Urothelium cell line (cell line): ENCODE measurements around the gene AQP12A.
A peak's percentile ranks its signal among the peaks of the same experiment; 100 is the strongest.
"Not testable (repeated sequence)": the region's sequence is repeated elsewhere in the genome, so short reads cannot be mapped to it uniquely, and the experiment has no call there.

ENCODE experiments used
- DNase-seq: peaks from one replicate; pipeline ENCODE4 v3.0.0; 2011; ENCODE audit warnings: low spot score, mixed read lengths
- FAIRE-seq: peaks from 2 replicates; lab custom pipeline; 2011; peaks lifted over from hg19 to GRCh38; lab: Jason Lieb, UNC

AQP12A gene

DNA sequence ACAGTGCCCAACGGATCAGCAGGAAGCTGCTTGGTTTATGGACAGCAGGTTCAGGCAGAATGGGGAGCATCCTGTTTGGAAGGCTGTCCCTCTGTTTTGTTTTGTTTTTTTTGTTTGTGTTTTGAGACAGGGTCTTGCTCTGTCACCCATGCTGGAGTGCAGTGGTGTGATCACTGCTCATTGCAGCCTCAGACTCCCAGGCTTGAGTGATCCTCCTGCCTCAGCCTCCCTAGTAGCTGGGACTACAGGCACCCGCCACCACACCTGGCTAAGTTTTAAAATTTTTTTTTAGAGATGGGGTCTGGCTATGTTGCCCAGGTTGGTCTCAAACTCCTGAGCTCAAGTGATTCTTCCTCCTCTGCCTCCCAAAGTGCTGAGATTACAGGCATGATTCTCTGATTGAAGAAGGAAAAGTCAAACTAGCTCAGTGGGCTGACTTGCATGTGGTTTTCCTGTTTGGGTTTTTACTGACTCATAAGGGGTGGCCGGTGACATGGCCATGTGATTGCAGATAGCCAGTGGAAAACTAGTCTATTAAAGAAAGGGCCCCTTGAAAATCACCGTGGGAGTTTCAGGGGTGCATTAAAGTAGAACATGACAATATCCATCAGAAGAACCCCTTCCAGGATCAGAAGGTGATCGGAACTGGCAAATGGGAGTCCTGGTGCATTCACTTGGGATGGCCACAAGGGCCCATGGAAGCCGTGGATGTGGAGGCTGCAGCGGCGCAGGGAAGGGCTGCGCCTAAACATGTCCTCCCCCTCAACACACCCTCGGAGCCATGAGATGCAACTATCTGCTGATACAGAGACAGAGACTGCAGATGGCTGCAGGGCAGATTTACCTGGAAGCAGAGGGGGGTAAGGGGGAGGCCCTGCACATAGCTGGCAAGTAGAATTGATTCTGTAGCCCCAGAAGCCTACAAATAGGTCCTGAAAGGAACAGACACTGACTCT, 35.5 kb upstream of the AQP12A start:
- DNase-seq, result peak; percentile 22
- no peak for FAIRE-seq

DNA sequence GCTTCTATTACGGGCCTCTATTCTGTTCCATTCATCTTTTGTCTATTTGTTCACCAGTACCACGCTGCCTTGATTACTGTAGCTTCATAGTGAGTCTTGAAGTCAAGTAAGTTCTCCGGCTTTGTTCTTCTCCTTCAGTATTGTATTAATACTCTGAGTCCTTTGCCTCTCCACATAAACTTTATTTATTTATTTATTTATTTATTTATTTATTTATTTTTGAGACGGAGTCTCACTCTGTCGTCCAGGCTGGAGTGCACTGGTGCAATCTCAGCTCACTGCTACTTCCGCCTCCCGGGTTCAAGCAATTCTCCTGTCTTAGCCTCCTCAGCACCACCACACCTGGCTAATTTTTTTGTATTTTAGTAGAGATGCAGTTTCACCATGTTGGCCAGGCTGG, 31.8 kb upstream of the AQP12A start:
- FAIRE-seq, DNase-seq: not testable (repeated sequence)

DNA sequence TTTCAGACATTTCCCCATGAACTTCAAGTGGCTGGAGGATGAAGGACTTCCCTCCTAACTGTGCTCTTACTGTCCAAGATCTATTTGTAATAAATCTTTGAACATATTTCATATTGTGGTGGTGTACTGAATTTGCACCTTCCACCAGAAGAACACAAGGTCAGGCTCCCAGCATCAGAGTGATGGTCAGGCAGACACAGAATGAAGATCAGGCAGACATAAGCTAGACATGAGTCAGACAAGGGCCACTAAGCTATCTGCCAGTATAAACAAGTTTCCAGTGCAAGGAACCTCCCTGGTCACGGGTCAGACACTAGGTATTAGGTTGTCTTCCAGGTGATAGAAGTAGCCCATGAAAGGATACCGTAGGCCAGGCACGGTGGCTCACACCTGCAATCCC, 29.0 kb upstream of the AQP12A start:
- DNase-seq (no peak), FAIRE-seq (peak; percentile 9)

DNA sequence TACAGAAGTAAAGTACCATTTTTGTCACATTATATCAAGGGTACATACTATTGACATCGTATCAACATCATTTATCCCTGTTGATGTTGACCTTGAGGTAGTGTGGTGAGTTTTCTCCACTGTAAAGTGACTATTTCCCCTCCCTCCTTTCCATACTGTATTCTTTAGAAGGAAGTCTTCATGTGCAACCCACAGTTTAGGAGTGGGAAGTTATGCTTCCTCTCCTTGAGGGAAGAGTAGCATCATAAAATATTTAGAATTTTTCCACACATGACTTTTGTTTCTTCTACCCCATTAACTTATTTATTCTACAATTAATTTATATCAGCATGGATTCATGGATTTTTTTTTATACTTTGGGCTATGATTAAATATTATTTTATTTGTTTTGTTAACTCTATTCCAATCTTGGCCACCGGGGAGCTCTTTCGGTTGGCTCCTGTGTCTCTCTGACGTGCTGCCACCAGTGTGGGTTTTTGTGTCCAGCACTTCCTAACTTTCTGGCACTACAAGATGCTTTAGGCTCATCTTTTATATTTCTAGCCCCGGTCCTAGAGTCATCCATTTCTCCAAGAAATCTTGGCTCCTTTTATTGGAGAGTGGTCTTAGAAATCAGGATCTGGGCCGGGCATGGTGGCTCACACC, 28.0 kb upstream of the AQP12A start:
- FAIRE-seq (no peak), DNase-seq (no peak)

DNA sequence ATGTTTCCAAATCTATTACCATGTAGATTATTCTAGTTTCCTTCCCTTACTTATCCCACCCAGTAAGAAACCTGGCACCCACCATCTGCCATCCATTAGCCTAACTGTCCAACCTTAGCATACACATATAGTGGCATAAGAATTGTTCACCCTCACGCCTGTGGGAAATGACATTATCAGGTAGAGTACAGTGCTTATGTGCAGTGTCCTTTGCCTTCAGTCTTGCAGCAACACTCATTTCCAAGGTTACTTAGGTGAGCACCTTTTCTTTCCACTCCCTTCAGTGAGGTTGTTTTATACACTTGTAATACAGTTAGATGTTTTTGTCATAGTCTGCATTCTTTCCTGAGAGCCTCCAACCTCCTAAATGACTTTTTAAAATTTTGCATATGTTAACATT, 27.0 kb upstream of the AQP12A start:
- DNase-seq (no peak), FAIRE-seq (no peak)

DNA sequence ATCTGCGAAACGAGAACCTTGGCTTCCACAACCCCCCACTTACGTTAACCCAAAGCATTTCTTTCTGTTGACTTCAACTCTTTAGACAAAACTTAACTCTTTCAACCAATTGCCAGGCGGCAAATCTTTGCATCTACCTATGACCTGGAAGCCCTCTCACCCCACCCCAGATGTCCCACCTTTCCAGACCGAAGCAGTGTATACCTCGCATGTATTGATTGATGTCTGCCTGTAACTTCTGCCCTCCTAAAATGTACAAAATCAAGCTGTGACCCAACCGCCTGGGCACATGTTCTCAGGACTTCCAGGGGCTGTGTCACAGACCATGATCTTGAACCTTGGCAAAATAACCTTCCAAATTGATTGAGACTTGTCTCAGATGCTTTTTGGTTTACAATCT, 21.3 kb upstream of the AQP12A start:
- FAIRE-seq (peak; percentile 30), DNase-seq (no peak)

DNA sequence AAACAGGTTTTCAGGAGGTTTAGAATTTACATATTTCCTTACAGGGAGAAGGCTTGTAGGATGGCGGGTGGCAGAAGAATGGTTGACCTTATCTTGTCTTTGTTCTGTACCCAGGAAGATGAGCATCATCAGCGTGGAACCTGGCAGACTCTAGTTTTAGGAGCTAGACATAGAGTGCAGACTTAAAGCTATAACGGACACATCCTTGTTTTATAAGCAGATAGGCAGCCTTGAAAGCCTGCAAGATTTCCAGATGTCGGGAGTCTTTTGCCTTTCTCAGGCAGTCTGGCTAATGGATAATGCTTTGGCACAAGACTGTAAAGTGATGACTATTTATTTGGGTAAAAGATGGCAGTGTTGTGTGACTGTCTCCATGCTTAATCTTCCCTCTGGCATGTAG, 20.7 kb upstream of the AQP12A start:
- no peak for FAIRE-seq
- DNase-seq, result no peak

DNA sequence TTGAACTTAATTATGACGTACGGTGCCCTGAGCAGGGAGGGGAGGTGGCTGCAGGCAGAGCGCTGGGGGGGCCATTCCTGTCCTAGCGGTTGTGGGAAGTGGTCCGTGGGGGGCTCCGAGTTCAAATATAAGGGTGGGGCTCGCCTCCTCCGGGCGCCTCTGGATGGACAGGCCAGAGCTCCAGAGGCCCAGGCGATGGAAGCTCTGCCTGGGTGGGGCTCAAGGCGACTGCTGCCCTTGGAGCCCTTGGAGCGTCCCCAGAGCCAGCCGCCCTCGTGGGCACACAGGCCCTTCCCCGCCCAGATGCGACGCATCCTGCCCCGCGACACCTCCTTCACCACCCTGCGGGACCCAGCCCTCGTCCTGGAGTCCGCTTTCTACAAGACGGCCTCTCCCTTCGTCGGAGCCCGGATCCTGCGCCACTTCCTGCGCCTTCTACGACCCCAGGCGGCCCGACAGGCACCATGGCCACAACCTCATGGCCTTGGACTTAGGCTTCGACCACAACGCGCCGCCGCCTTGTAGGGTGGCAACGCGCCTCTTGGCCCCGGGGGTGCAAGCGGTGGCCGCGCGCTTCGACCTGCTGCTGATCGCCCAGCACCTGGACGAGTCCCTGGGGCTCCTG, 19.5 kb upstream of the AQP12A start:
- FAIRE-seq (no peak), DNase-seq (no peak)

DNA sequence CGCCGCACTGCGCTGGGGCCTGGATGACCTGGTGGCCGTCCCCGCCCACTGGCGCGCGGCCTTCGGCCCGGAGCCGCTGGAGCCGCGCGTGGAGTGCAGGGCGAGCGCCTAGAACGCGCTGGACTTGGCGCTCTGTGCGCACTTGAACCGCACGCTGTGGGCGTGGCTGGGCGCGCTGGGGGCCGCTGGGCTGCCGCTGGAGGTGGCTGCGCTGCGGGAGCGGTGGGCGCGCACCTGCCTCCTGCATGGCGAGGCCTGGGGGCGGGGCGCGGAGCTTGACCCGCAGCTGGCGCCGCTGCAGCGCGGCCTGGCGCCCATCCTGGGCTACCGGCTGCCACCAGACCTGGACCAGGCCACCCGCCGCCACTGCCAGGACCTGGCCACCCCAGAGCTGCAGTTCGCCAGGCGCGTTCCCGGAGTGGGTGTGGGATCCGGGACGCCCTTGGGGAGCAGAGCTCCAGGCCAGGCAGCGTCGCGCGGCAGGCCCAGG, 18.9 kb upstream of the AQP12A start:
- FAIRE-seq (no peak), DNase-seq (no peak)

DNA sequence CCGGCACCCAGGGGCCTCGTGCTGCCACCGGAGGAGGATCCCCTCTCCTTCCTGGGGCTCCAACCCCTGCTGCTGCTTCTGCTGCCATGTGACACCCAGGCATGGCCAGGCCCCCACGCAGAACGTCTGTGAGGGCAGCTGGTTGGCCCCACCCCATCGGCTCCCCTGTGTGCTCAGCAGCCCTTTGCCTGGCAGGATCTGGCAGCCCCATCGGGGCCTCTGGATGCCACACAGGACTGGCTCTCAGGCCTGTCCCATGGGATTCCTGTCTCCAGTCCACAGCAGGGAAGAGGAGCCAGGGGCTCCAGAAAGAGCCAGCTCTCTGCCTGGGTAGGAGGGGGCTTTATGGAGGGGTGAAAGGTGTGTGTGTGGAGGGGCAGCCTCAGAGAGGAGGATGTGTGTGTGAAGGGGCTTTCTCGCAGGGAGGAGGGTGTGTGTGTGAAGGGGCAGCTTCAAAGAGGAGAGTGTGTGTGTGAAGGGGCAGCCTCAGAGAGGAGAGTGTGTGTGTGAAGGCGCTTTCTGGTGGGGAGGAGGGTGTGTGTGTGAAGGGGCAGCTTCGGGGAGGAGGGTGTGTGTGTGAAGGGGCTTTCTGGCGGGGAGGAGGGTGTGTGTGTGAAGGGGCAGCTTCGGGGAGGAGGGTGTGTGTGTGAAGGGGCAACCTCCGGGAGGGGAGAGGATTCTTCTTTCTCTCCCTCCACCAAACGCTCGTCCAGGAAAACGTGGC, 17.0 kb upstream of the AQP12A start:
- FAIRE-seq, DNase-seq: not testable (repeated sequence)

DNA sequence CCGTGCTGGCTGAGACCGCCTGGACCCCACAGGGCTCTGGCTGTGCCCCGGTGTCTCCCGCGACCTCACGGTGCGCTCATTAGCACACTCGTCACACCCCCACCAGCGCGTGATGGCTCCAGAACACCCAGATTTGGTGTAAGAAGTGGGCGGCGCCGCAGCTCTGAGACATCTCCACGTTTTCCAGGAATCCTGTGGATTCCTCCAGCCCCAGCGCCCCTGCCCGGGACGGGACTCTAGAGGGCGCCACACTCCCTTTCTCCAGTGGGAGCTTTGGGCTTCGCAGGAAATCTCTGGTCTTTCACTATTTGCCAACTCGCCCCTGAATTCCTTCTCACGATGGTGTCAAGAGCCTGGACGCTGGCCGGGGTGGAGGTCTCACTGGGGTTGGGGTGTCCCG, 16.3 kb upstream of the AQP12A start:
- DNase-seq, result not testable (repeated sequence)
- FAIRE-seq, result peak; percentile 40

DNA sequence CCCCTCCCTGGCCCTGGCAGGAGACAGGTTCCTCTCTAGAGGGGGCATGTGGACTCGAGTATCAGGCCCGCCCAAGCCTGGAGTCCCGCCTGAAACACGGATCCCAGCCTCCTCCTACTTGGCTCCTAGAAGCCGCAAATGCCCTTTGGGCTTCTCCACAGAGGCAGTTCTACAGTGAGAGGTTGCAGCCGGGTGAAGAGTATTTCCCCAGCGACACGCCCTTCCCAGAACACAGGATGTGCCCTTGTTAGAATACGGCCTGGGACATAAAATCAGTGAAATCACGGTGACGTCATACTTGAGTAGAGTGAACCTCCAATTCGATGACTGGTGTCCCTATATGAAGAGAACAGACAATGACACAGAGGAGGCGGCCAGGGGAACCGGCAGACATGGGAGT, 13.6 kb upstream of the AQP12A start:
- not testable (repeated sequence) for DNase-seq, FAIRE-seq

DNA sequence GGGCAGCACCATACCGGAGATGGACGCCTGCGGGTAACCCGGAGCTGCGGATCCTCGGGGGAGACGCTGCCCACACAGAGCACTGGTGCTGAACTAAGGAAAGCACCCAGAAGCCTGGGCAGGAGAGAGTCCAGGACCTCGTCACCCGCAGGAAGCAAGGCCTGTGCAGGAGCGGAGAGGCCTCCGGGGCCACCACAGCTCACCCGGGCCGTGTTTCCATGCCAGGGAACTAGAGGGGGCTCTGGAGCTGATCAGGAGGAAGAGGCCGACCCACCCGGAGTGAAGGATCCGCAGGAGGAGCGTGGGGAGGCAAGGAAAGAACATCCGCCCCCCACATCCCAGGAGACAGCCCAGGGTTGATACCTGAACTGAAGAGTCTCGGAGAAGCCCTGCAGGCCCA, 12.8 kb upstream of the AQP12A start:
- not testable (repeated sequence) for DNase-seq, FAIRE-seq

DNA sequence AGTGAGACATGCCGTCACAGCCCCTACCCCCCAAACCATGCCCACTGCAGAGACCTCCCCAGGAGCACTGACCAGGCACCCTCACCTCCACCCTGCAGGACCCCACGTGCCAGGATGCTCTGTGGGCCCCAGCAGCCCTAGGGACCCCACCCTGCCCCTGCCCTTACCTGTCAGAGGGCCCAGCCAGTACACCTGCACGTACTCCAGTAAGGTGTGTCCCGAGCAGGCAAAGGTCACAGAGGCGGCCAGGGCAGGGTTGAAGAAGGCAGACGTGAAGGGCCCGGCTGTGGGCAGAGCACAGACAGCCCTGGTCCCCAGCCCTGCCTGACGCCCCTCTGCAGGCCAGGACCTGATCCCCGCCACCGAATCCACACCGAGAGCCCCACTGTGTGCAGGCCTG, 11.5 kb upstream of the AQP12A start:
- peak; percentile 52 for FAIRE-seq
- DNase-seq, result not testable (repeated sequence)

DNA sequence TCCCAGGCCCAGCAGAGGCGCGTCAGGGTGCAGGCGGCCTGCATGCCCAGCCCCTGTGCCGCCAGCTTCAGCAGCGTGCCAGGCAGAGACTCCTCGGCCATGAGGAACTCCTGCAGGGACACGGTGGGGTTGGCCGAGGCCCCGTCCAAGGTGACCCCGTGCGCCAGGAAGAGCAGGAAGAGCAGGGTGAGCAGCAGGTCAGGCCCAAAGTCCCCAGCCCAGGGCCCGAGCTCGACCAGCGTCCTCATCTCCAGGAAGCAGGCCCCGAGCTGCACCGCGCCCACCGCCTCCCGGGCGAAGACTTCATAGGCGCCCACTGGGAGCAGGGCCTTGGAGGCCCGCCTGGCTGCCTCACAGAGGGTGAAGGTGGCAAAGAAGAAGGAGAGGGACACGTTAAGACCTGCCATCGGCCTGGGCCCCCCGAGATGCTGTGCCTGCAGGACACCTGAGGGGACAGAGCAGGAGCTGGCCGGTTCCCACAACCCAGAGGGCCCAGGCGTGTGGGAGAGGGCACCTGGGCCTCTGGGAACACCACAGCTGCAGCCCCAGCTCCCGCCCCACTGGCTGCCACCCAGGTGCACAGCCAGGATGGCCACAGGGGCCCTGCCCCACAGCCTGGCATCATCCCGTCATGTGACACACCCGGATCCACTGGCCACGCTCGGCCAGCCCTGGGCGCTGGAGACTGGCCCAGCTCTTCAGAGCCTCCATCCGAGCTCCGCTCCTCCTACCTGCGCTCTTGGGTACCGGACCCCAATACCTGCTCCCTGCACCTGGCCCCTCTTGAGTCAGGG, 9.0 kb upstream of the AQP12A start, which contains the start of gene AQP12B:
Gene AQP12B (minus strand): TSS at position 455 of the 794 bp plus-strand sequence. CDS start 48 bp downstream, at position 407.
- not testable (repeated sequence) for DNase-seq
- peak; percentile 46 for FAIRE-seq

DNA sequence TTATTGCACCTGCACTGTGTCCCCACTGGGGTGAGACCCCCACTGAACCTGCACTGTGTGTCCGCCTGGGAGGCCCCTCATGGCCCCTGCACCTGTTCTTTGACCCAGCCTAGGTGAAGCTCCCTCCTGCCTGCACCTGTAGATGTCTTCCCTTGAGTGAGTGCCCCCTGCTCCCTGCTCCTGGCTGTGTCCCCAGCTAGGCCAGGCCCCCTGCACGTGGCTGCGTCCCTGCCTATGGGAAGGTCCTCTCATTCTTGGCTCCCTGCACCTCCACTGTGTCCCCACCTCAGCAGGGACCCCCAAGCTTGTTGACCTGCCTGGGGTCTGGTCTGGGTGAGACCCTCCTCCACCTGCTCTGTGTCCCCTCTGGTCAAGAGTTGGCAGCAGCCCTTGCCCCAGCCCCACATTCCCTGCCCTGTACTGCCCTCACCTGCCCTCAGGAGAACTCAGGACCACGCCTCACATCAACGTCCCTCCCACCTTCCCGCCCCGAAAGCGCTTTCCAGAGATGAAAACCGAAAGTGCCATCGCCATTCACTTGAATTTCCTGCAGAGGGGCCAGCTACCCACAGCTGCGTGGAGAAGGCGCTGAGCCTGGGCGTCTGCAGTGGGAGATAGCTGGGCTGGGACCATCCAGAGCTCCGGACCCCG, 8.2 kb upstream of the AQP12A start:
- FAIRE-seq, DNase-seq: not testable (repeated sequence)

DNA sequence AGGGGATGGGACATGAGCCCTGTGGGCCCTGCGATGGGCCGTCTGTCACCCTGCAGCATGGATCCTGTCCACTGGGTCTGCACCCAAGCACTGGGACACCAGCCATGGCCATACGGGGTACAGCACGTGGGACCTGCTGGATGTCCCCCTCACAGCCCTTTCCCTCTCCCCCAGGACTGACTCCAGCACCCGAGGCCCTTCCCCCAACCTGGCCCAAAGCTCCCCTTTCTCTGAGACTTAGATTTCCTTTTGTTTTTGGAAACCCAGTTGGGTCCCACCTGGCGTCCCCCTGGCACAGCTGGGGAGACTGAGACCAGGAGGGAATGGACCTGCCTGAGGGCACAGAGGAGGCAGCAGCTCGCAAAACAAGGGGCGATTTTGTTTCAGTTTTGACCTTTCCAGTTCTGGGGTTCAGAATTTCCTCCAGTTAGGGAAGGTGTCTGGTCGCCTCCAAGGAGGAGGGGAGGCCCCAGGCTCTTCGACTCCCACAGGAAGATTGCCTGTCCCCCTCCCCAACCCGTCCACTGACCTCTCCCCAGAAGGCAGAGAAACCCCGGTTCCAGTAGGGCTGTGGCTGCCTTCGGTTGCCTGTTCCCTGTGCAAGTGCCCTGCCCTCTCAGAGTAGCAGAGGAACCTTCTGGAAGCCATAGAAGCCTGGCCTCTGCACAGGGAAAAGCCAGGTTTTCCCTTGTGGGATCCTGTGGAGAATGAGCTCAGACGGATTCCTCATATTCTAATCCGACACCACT, 7.5 kb upstream of the AQP12A start:
- FAIRE-seq, DNase-seq: not testable (repeated sequence)

DNA sequence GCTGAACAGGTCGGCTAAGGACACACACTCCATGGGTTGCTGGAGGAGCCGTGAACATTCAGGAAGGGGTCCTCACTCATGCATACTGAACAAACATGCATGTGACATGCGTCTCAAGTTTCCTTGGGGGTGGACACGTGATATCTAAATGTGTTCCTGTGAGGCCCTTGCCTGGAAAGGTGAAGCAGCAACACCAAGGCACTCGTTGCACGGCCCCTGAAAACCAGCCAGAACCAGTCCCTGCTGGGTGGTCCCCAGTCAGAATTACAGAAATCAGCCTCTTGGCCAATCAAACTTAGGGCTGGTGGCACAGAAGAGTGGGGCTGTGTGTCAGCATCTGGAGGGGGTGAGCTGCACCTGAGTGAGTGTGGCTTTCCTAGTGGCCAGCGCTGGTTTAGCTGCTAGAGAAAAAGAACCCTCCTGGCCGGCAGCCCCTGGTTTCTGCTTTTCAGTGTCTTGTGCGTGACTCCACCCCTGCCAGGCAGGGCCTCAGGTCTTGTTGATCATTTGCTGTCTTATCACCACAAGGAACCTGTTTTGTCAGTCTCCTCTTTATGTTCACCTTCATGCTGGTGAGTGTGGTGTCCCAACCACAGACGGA, 5.8 kb upstream of the AQP12A start:
- no peak for DNase-seq
- no peak for FAIRE-seq
